AG09319 (cell line): ENCODE measurements around the gene SLC15A3.

Experiments
- DNase-seq: peaks from one replicate; pipeline ENCODE4 v3.0.0-alpha.2; 2010; ENCODE audit warnings: low read depth; ENCODE audit errors: extremely low read depth
- CTCF ChIP-seq: IDR thresholded peaks from 2 replicates; pipeline ENCODE4 v1.5.1; 2011; ENCODE audit warnings: low read depth, mild to moderate bottlenecking, inconsistent platforms, low read length, moderate library complexity

Gene SLC15A3

DNA sequence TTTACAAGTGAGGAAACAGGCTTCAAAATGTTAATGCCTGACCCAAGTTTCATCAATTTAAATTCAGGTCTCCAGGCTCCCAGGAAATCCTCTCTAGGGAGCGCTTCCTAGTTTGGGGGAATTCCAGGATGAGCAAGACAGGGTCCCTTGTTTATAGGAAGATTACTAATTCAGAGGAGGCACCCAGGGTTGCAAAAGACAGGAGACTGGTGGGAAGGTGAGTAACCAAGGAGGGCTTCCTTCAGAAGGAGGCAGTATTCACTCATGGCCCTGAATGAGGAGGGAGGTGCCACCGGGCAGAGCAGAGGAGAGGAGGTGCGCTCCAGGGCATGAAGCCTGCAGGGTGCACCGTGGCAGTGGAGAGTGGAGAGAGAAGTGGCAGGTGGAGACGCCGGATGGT, 26.1 kb downstream of the SLC15A3 start:
- TF ChIP-seq CTCF = no peak
- DNase-seq = no peak

- no peak for TF ChIP-seq CTCF
- no peak for DNase-seq
Observed at GRCh38 chr11:60924906-60925853, 26.8 kb downstream of the SLC15A3 start.

- no peak for TF ChIP-seq CTCF
- no peak for DNase-seq
Observed at GRCh38 chr11:60924110-60924905, 27.7 kb downstream of the SLC15A3 start, which contains the start of gene TMEM132A. TSS of gene TMEM132A (plus strand) at chr11:60924460. CDS start at chr11:60924634, 174 bp downstream.

- no peak for DNase-seq
- no peak for TF ChIP-seq CTCF
Observed at GRCh38 chr11:60923800-60924109, 28.2 kb downstream of the SLC15A3 start.

GRCh38 chr11:60923326-60923725, 28.6 kb downstream of the SLC15A3 start:
- no peak for TF ChIP-seq CTCF
- DNase-seq = no peak

- no peak for TF ChIP-seq CTCF
- no peak for DNase-seq
Observed at GRCh38 chr11:60922906-60923305, 29.1 kb downstream of the SLC15A3 start.

GRCh38 chr11:60921777-60922335, 30.1 kb downstream of the SLC15A3 start:
- DNase-seq = no peak
- TF ChIP-seq CTCF = no peak
